SK-N-SH treated with all-trans-retinoic acid at 6 μM for 48 hours (cell line): ENCODE measurements around the gene ACP2.

Experiments used
- ATAC-seq: fragments of 200-7000 bp; cut with Tn5 transposase; 3 replicates; pipeline ENCODE4 v1.9.1; 2020; ENCODE audit warnings: mild to moderate bottlenecking, moderate library complexity
- ARNTL ChIP-seq: fragments of 450-650 bp; formaldehyde crosslinking; IDR thresholded peaks from 2 replicates; pipeline ENCODE4 v1.5.0; 2020; ENCODE audit warnings: low read depth, mild to moderate bottlenecking, moderate library complexity, borderline replicate concordance
- BACH2 ChIP-seq: fragments of 250-450 bp; sonication (Bioruptor Pico); IDR thresholded peaks from 2 replicates; pipeline ENCODE4 v1.9.0; 2021; ENCODE audit warnings: mild to moderate bottlenecking, borderline replicate concordance
- CREB5 ChIP-seq: fragments of 250-450 bp; sonication (Bioruptor Pico); IDR thresholded peaks from 2 replicates; pipeline ENCODE4 v1.5.1; 2020; ENCODE audit warnings: low read depth, mild to moderate bottlenecking, moderate library complexity
- CSDC2 ChIP-seq: fragments of 250-450 bp; sonication (Bioruptor Pico); IDR thresholded peaks from 2 replicates; pipeline ENCODE4 v1.5.0; 2020; ENCODE audit warnings: mild to moderate bottlenecking, moderate library complexity
- ESRRG ChIP-seq: fragments of 250-450 bp; sonication (Bioruptor Pico); IDR thresholded peaks from 2 replicates; pipeline ENCODE4 v1.6.1; 2021; ENCODE audit warnings: mild to moderate bottlenecking
- GLIS3 ChIP-seq: fragments of 250-450 bp; sonication (Bioruptor Pico); IDR thresholded peaks from 2 replicates; pipeline ENCODE4 v1.5.0; 2020; ENCODE audit warnings: mild to moderate bottlenecking, moderate library complexity
- ISL1 ChIP-seq: fragments of 250-450 bp; sonication (Bioruptor Pico); IDR thresholded peaks from 2 replicates; pipeline ENCODE4 v2.1.2; 2022; ENCODE audit warnings: mild to moderate bottlenecking, moderate library complexity
- OSR1 ChIP-seq: fragments of 250-450 bp; sonication (Bioruptor Pico); IDR thresholded peaks from 2 replicates; pipeline ENCODE4 v1.8.0; 2022; ENCODE audit warnings: moderate library complexity, mild to moderate bottlenecking, inconsistent platforms
- PATZ1 ChIP-seq: fragments of 250-450 bp; sonication (Bioruptor Pico); IDR thresholded peaks from 2 replicates; pipeline ENCODE4 v1.8.0; 2020; ENCODE audit warnings: mild to moderate bottlenecking, moderate library complexity, borderline replicate concordance
- PPARA ChIP-seq: fragments of 250-450 bp; sonication (Bioruptor Pico); IDR thresholded peaks from 2 replicates; pipeline ENCODE4 v1.5.0; 2020; ENCODE audit warnings: mild to moderate bottlenecking, borderline replicate concordance
- SNAI2 ChIP-seq: fragments of 250-450 bp; sonication (Bioruptor Pico); IDR thresholded peaks from 2 replicates; pipeline ENCODE4 v1.5.0; 2020; ENCODE audit warnings: mild to moderate bottlenecking, moderate library complexity
- TCF4 ChIP-seq: fragments of 250-450 bp; sonication (Bioruptor Pico); IDR thresholded peaks from 2 replicates; pipeline ENCODE4 v1.8.0; 2021; ENCODE audit warnings: mild to moderate bottlenecking, moderate library complexity, borderline replicate concordance
- TOX ChIP-seq: fragments of 250-450 bp; sonication (Bioruptor Pico); IDR thresholded peaks from 2 replicates; pipeline ENCODE4 v1.8.0; 2021; ENCODE audit warnings: mild to moderate bottlenecking, moderate library complexity, borderline replicate concordance
- TSHZ2 ChIP-seq: fragments of 250-450 bp; sonication (Bioruptor Pico); IDR thresholded peaks from 2 replicates; pipeline ENCODE4 v1.5.0; 2020; ENCODE audit warnings: mild to moderate bottlenecking, moderate library complexity
- ZC3H10 ChIP-seq: fragments of 250-450 bp; sonication (Bioruptor Pico); IDR thresholded peaks from 2 replicates; pipeline ENCODE4 v1.5.1; 2021; ENCODE audit warnings: mild to moderate bottlenecking, moderate library complexity
- ZFP3 ChIP-seq: fragments of 250-450 bp; sonication (Bioruptor Pico); IDR thresholded peaks from 2 replicates; pipeline ENCODE4 v1.5.0; 2020; ENCODE audit warnings: mild to moderate bottlenecking, moderate library complexity
- ZNF565 ChIP-seq: fragments of 450-650 bp; formaldehyde crosslinking; conservative IDR thresholded peaks from 2 replicates; pipeline ENCODE4 v1.5.0; 2020; ENCODE audit warnings: low read depth, mild to moderate bottlenecking, moderate library complexity
- ZNF70 ChIP-seq: fragments of 450-650 bp; formaldehyde crosslinking; IDR thresholded peaks from 2 replicates; pipeline ENCODE4 v1.5.0; 2020; ENCODE audit warnings: mild to moderate bottlenecking, moderate library complexity
- ZNF8 ChIP-seq: fragments of 450-650 bp; formaldehyde crosslinking; IDR thresholded peaks from 2 replicates; pipeline ENCODE4 v1.5.0; 2020; ENCODE audit warnings: mild to moderate bottlenecking, moderate library complexity
- TF ChIP-seq, protein P1 (sequence below): fragments of 250-450 bp; sonication (Bioruptor Pico); IDR thresholded peaks from 2 replicates; pipeline ENCODE4 v1.5.1; 2021; ENCODE audit warnings: mild to moderate bottlenecking, moderate library complexity
- TF ChIP-seq, protein P2 (sequence below): fragments of 250-450 bp; sonication (Bioruptor Pico); IDR thresholded peaks from 2 replicates; pipeline ENCODE4 v1.8.0; 2021; ENCODE audit warnings: low read depth, mild to moderate bottlenecking, moderate library complexity, borderline replicate concordance

Gene ACP2

DNA sequence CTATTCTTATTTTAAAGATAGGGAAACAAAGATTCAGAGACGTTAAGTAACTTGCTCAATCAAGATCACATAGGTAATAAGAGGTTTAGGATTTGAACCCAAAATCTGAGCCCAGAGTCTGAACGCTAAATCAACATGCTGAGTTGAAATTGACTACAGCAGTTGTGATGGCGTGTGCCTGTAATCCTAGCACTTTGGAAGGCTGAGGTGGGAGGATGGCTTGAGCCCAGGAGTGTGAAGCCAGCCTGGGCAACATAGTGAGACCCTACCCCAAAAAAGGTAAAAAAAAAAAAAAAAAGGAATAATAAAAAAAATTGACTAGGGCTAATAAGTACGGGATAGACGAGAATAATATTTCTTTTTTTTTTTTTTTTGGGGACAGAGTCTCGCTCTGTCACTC lies 7.8 kb upstream of the ACP2 start:
- no peak for ATAC-seq
- no peak for TF ChIP-seq SNAI2 (CRISPR knock-in tag)
- TF ChIP-seq BACH2 (CRISPR knock-in tag): no peak
- TF ChIP-seq OSR1 (CRISPR knock-in tag): no peak
- TF ChIP-seq CSDC2 (CRISPR knock-in tag): no peak

- TF ChIP-seq CREB5 (CRISPR knock-in tag) (no peak), ZC3H10 (CRISPR knock-in tag) (no peak), BACH2 (CRISPR knock-in tag) (no peak), ARNTL (CRISPR knock-in tag) (no peak), TCF4 (CRISPR knock-in tag) (no peak), SNAI2 (CRISPR knock-in tag) (no peak), PATZ1 (CRISPR knock-in tag) (no peak), GLIS3 (CRISPR knock-in tag) (no peak), ESRRG (CRISPR knock-in tag) (no peak), ZNF565 (CRISPR knock-in tag) (no peak), PPARA (CRISPR knock-in tag) (no peak), ZNF8 (CRISPR knock-in tag) (no peak), ISL1 (no peak), TSHZ2 (CRISPR knock-in tag) (no peak)
- TF ChIP-seq, protein P1, sequence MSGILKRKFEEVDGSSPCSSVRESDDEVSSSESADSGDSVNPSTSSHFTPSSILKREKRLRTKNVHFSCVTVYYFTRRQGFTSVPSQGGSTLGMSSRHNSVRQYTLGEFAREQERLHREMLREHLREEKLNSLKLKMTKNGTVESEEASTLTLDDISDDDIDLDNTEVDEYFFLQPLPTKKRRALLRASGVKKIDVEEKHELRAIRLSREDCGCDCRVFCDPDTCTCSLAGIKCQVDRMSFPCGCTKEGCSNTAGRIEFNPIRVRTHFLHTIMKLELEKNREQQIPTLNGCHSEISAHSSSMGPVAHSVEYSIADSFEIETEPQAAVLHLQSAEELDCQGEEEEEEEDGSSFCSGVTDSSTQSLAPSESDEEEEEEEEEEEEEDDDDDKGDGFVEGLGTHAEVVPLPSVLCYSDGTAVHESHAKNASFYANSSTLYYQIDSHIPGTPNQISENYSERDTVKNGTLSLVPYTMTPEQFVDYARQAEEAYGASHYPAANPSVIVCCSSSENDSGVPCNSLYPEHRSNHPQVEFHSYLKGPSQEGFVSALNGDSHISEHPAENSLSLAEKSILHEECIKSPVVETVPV (CRISPR knock-in tag): no peak
- TF ChIP-seq, protein P2, sequence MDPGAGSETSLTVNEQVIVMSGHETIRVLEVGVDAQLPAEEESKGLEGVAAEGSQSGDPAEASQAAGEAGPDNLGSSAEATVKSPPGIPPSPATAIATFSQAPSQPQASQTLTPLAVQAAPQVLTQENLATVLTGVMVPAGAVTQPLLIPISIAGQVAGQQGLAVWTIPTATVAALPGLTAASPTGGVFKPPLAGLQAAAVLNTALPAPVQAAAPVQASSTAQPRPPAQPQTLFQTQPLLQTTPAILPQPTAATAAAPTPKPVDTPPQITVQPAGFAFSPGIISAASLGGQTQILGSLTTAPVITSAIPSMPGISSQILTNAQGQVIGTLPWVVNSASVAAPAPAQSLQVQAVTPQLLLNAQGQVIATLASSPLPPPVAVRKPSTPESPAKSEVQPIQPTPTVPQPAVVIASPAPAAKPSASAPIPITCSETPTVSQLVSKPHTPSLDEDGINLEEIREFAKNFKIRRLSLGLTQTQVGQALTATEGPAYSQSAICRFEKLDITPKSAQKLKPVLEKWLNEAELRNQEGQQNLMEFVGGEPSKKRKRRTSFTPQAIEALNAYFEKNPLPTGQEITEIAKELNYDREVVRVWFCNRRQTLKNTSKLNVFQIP (CRISPR knock-in tag): no peak
- ATAC-seq: peak; percentile 7; the same call in 1 of the 3 replicates
Observed at GRCh38 chr11:47254386-47254785, 5.8 kb upstream of the ACP2 start.

- TF ChIP-seq ZFP3 (CRISPR knock-in tag) (no peak), GLIS3 (CRISPR knock-in tag) (no peak), SNAI2 (CRISPR knock-in tag) (no peak), PPARA (CRISPR knock-in tag) (no peak), PATZ1 (CRISPR knock-in tag) (no peak), ZNF70 (no peak), CREB5 (CRISPR knock-in tag) (no peak), ARNTL (CRISPR knock-in tag) (no peak), TOX (no peak)
- TF ChIP-seq, protein P1 (CRISPR knock-in tag): no peak
- TF ChIP-seq, all 23 proteins: peak for 0
- ATAC-seq: no peak
Observed at GRCh38 chr11:47253660-47254059, 5.0 kb upstream of the ACP2 start.
